Ascending aorta (tissue), 2 donors: ENCODE data around the gene MUC6. TPM values are rescaled to one million over a fixed set of nuclear protein-coding genes. Genes with fewer than 3 reads are reported as not detected.
A peak's percentile ranks its signal among the peaks of the same experiment; 100 is the strongest.

ENCODE experiments used
- DNase-seq, 2 donors: peaks; one replicate each; pipeline ENCODE4 v3.0.0-alpha.2; 2019; ENCODE audit warnings: low spot score in 2 of 2
- H3K27ac ChIP-seq, 2 donors: fragments of 200-600 bp; sonication (generic); one replicate each; pipeline ENCODE4 v1.5.1; 2016 to 2017; ENCODE audit warnings: mild to moderate bottlenecking in 1 of 2
- H3K27me3 ChIP-seq: fragments of 200-600 bp; sonication (generic); one replicate; pipeline ENCODE4 v1.5.1; 2017
- H3K36me3 ChIP-seq, 2 donors: fragments of 200-600 bp; sonication (generic); one replicate each; pipeline ENCODE4 v1.5.1; 2016
- H3K4me1 ChIP-seq, 2 donors: fragments of 200-600 bp; sonication (generic); one replicate each; pipeline ENCODE4 v1.5.1; 2016 to 2017; ENCODE audit warnings: mild to moderate bottlenecking in 1 of 2
- H3K4me3 ChIP-seq, 2 donors: fragments of 200-600 bp; sonication (generic); one replicate each; pipeline ENCODE4 v1.5.1; 2016 to 2017; ENCODE audit warnings: mild to moderate bottlenecking in 1 of 2
- H3K9me3 ChIP-seq, 2 donors: fragments of 200-600 bp; sonication (generic); one replicate each; pipeline ENCODE4 v1.5.1; 2016
- CTCF ChIP-seq, 3 experiments: fragments of 200-600 bp in 2 of 3; fragments of 450-650 bp in 1 of 3; sonication (generic) in 2 of 3; IDR thresholded peaks; one replicate each; pipeline ENCODE4 v1.5.1; 2016 to 2019; ENCODE audit warnings: antibody characterized with exemption in 3 of 3, mild to moderate bottlenecking in 1 of 3, moderate library complexity in 1 of 3
- intact Hi-C: fragments of 100-400 bp; cut with DNase I; formaldehyde crosslinking; loops from one replicate; pipeline ENCODE4 v1.15.1; 2023
- total RNA-seq: library from RNA; depleted of rRNA; stranded (reverse); fragments of >200 nt; gene quantifications from one replicate; pipeline ENCODE4 v1.1.0, GENCODE V29; 2016

MUC6 gene
- total RNA-seq, 1 donor from 2014 or later = not detected

- Histone ChIP-seq H3K36me3 (no peaks in the 10 kb centered on the region), H3K9me3 (no peaks in the 10 kb centered on the region), H3K27ac (no peak overlapping the region), H3K4me1 (no peaks in the 10 kb centered on the region), H3K27me3 (no peaks in the 10 kb centered on the region), H3K4me3 (no peak overlapping the region)
- intact Hi-C loops = no loop called here
- TF ChIP-seq CTCF (IDR thresholded peaks at IDR 0.05) = no peak
- DNase-seq = no peak
Measured at GRCh38 chr11:1069740-1070139, 33.2 kb upstream of the MUC6 start.

GRCh38 chr11:1067812-1068496, 31.4 kb upstream of the MUC6 start:
- DNase-seq = no peak
- intact Hi-C loops = no loop called here
- no peak overlapping the region for H3K27ac ChIP-seq
- H3K36me3 ChIP-seq = no peaks in the 10 kb centered on the region
- no peaks in the 10 kb centered on the region for H3K4me1 ChIP-seq
- no peak for TF ChIP-seq CTCF (IDR thresholded peaks at IDR 0.05)
- no peaks in the 10 kb centered on the region for H3K27me3 ChIP-seq
- H3K4me3 ChIP-seq = no peak overlapping the region
- H3K9me3 ChIP-seq = no peaks in the 10 kb centered on the region

- Histone ChIP-seq H3K27ac (no peak overlapping the region), H3K36me3 (no peaks in the 10 kb centered on the region), H3K27me3 (no peaks in the 10 kb centered on the region), H3K9me3 (no peaks in the 10 kb centered on the region), H3K4me3 (no peak overlapping the region), H3K4me1 (no peaks in the 10 kb centered on the region)
- intact Hi-C loops = no loop called here
- DNase-seq = no peak
- no peak for TF ChIP-seq CTCF (IDR thresholded peaks at IDR 0.05)
Measured at GRCh38 chr11:1064167-1064566, 27.6 kb upstream of the MUC6 start.

- intact Hi-C loops = no loop called here
- Histone ChIP-seq H3K4me1 (no peaks in the 10 kb centered on the region), H3K27me3 (no peaks in the 10 kb centered on the region), H3K4me3 (no peak overlapping the region), H3K27ac (no peak overlapping the region), H3K36me3 (no peaks in the 10 kb centered on the region), H3K9me3 (no peaks in the 10 kb centered on the region)
- no peak for DNase-seq
- TF ChIP-seq CTCF (IDR thresholded peaks at IDR 0.05) = no peak
Measured at GRCh38 chr11:1062075-1062820, 25.7 kb upstream of the MUC6 start.

GRCh38 chr11:1060852-1061616, 24.5 kb upstream of the MUC6 start:
- Histone ChIP-seq H3K27me3 (no peaks in the 10 kb centered on the region), H3K4me3 (no peak overlapping the region), H3K36me3 (no peaks in the 10 kb centered on the region), H3K27ac (no peak overlapping the region), H3K9me3 (no peaks in the 10 kb centered on the region), H3K4me1 (no peaks in the 10 kb centered on the region)
- no peak for TF ChIP-seq CTCF (IDR thresholded peaks at IDR 0.05)
- DNase-seq = peak in 1 of 2 donors; percentile 59
- intact Hi-C loops = no loop called here
